ENCODE measurements around the gene PIGZ. TPM values are rescaled to one million over a fixed set of nuclear protein-coding genes. Genes with fewer than 3 reads are reported as not detected.
"Not testable (repeated sequence)": the region's sequence is repeated elsewhere in the genome, so short reads cannot be mapped to it uniquely, and the experiment has no call there.

The PIGZ gene
- total RNA-seq, 2 experiments from 2014 or later: 0.27 to 0.38 TPM

GRCh38 chr3:196951371-196951770 is 17.3 kb downstream of the PIGZ start:
- Mint-ChIP-seq H3K27me3 (peaks cover 10% of the 10 kb centered on the region), H3K4me3 (no peak overlapping the region), H3K9me3 (no peaks in the 10 kb centered on the region), H3K4me1 (peaks cover under 1% of the 10 kb centered on the region), H3K36me3 (no peaks in the 10 kb centered on the region), H3K27ac (no peak overlapping the region)
- no peak for DNase-seq

- DNase-seq: no peak
- H3K9me3 Mint-ChIP-seq: no peaks in the 10 kb centered on the region
- peaks cover 3% of the 10 kb centered on the region for H3K4me1 Mint-ChIP-seq
- no peak overlapping the region for H3K27ac Mint-ChIP-seq
- H3K36me3 Mint-ChIP-seq: peaks cover 3% of the 10 kb centered on the region
- H3K27me3 Mint-ChIP-seq: peaks cover 5% of the 10 kb centered on the region
- H3K4me3 Mint-ChIP-seq: no peak overlapping the region
Observed at GRCh38 chr3:196949750-196950149, 18.9 kb downstream of the PIGZ start.

GRCh38 chr3:196949285-196949619 is 19.4 kb downstream of the PIGZ start:
- Mint-ChIP-seq H3K36me3 (peaks cover 7% of the 10 kb centered on the region), H3K4me3 (no peak overlapping the region), H3K9me3 (no peaks in the 10 kb centered on the region), H3K27me3 (peaks cover under 1% of the 10 kb centered on the region), H3K27ac (no peak overlapping the region), H3K4me1 (peaks cover 8% of the 10 kb centered on the region)
- DNase-seq: no peak

GRCh38 chr3:196948442-196949284 is 20.0 kb downstream of the PIGZ start:
- H3K27ac Mint-ChIP-seq: no peak overlapping the region
- peaks cover 13% of the 10 kb centered on the region for H3K36me3 Mint-ChIP-seq
- H3K9me3 Mint-ChIP-seq: no peaks in the 10 kb centered on the region
- no peaks in the 10 kb centered on the region for H3K27me3 Mint-ChIP-seq
- H3K4me3 Mint-ChIP-seq: no peak overlapping the region
- H3K4me1 Mint-ChIP-seq: peaks cover 14% of the 10 kb centered on the region
- no peak for DNase-seq

- DNase-seq: no peak
- Mint-ChIP-seq H3K4me3 (no peak overlapping the region), H3K27ac (no peak overlapping the region), H3K36me3 (peaks cover 20% of the 10 kb centered on the region), H3K27me3 (no peaks in the 10 kb centered on the region), H3K9me3 (no peaks in the 10 kb centered on the region), H3K4me1 (peaks cover 18% of the 10 kb centered on the region)
Observed at GRCh38 chr3:196947860-196948441, 20.7 kb downstream of the PIGZ start.

- H3K27ac Mint-ChIP-seq: no peak overlapping the region
- no peaks in the 10 kb centered on the region for H3K9me3 Mint-ChIP-seq
- H3K36me3 Mint-ChIP-seq: peaks cover 23% of the 10 kb centered on the region
- H3K4me1 Mint-ChIP-seq: peaks cover 18% of the 10 kb centered on the region
- peaks cover 2% of the 10 kb centered on the region for H3K27me3 Mint-ChIP-seq
- no peak overlapping the region for H3K4me3 Mint-ChIP-seq
- DNase-seq: no peak
Observed at GRCh38 chr3:196947136-196947859, 21.3 kb downstream of the PIGZ start.

- not testable (repeated sequence) for H3K9me3 Mint-ChIP-seq, H3K27me3 Mint-ChIP-seq, DNase-seq
- Mint-ChIP-seq H3K36me3 (peaks cover 45% of the 10 kb centered on the region), H3K4me3 (peak overlapping the region; percentile 100), H3K27ac (peak overlapping the region; percentile 90), H3K4me1 (peaks cover 36% of the 10 kb centered on the region)
Observed at GRCh38 chr3:196944037-196944790, 24.4 kb downstream of the PIGZ start.

- Mint-ChIP-seq H3K27me3 (peaks cover 4% of the 10 kb centered on the region), H3K27ac (peak overlapping the region; percentile 90), H3K9me3 (no peaks in the 10 kb centered on the region), H3K4me3 (peak overlapping the region; percentile 100), H3K4me1 (peaks cover 41% of the 10 kb centered on the region), H3K36me3 (peaks cover 50% of the 10 kb centered on the region)
- peak; percentile 32 for DNase-seq
Observed at GRCh38 chr3:196942915-196943277, 25.7 kb downstream of the PIGZ start.

GRCh38 chr3:196942226-196942914 is 26.3 kb downstream of the PIGZ start, which contains the start of gene NCBP2:
Gene NCBP2, minus strand, starts transcription at chr3:196942528. Its CDS starts 25 bp downstream, at chr3:196942503.
- DNase-seq: peak; percentile 100
- Mint-ChIP-seq H3K27me3 (peaks cover 4% of the 10 kb centered on the region), H3K4me3 (peak within 1 kb of the TSS; percentile 100), H3K9me3 (no peaks in the 10 kb centered on the region), H3K36me3 (peaks cover 56% of the 10 kb centered on the region), H3K27ac (peak within 1 kb of the TSS; percentile 97), H3K4me1 (peaks cover 45% of the 10 kb centered on the region)

- Mint-ChIP-seq H3K4me1 (peaks cover 47% of the 10 kb centered on the region), H3K9me3 (no peaks in the 10 kb centered on the region), H3K27me3 (peaks cover 4% of the 10 kb centered on the region), H3K36me3 (peaks cover 62% of the 10 kb centered on the region), H3K27ac (peak overlapping the region; percentile 97), H3K4me3 (peak overlapping the region; percentile 100)
- DNase-seq: peak; percentile 68
Observed at GRCh38 chr3:196941729-196942225, 26.9 kb downstream of the PIGZ start.

- Mint-ChIP-seq H3K9me3 (no peaks in the 10 kb centered on the region), H3K4me1 (peaks cover 32% of the 10 kb centered on the region), H3K27me3 (peaks cover 4% of the 10 kb centered on the region), H3K36me3 (peaks cover 59% of the 10 kb centered on the region), H3K4me3 (no peak overlapping the region), H3K27ac (peak overlapping the region; percentile 57)
- no peak for DNase-seq
Observed at GRCh38 chr3:196938576-196938975, 30.1 kb downstream of the PIGZ start.

GRCh38 chr3:196938124-196938523 is 30.5 kb downstream of the PIGZ start:
- H3K9me3 Mint-ChIP-seq: no peaks in the 10 kb centered on the region
- H3K27me3 Mint-ChIP-seq: peaks cover 4% of the 10 kb centered on the region
- H3K4me1 Mint-ChIP-seq: peaks cover 29% of the 10 kb centered on the region
- peak overlapping the region; percentile 71 for H3K27ac Mint-ChIP-seq
- no peak for DNase-seq
- H3K36me3 Mint-ChIP-seq: peaks cover 55% of the 10 kb centered on the region
- H3K4me3 Mint-ChIP-seq: no peak overlapping the region

GRCh38 chr3:196936288-196936687 is 32.3 kb downstream of the PIGZ start:
- H3K4me1 Mint-ChIP-seq: peaks cover 27% of the 10 kb centered on the region
- H3K27ac Mint-ChIP-seq: peak overlapping the region; percentile 16
- DNase-seq: no peak
- no peaks in the 10 kb centered on the region for H3K27me3 Mint-ChIP-seq
- no peaks in the 10 kb centered on the region for H3K9me3 Mint-ChIP-seq
- H3K36me3 Mint-ChIP-seq: peaks cover 49% of the 10 kb centered on the region
- no peak overlapping the region for H3K4me3 Mint-ChIP-seq

- Mint-ChIP-seq H3K9me3 (no peaks in the 10 kb centered on the region), H3K27ac (no peak overlapping the region), H3K36me3 (peaks cover 25% of the 10 kb centered on the region), H3K4me3 (no peak overlapping the region), H3K27me3 (no peaks in the 10 kb centered on the region), H3K4me1 (peaks cover 4% of the 10 kb centered on the region)
- DNase-seq: no peak
Observed at GRCh38 chr3:196932600-196932999, 36.0 kb downstream of the PIGZ start.

All from activated naive CD8-positive, alpha-beta T cell treated with anti-CD3 and anti-CD28 coated beads for 36 hours (primary cell).